ENCODE measurements around the gene STAC3.

The STAC3 gene

GRCh38 chr12:57219205-57219992 is 31.6 kb downstream of the STAC3 start:
- H3K4me1 ChIP-seq, result peaks cover 7% of the 10 kb centered on the region
- DNase-seq (ENCODE audit: low spot score in 2 of 2), result no peak
- no peaks in the 10 kb centered on the region for H3K9me3 ChIP-seq
- H3K27me3 ChIP-seq (ENCODE audit: low read depth), result peaks cover 11% of the 10 kb centered on the region
- in situ Hi-C loops (cut with MboI; ENCODE audit: low sequenced_read_pairs), result no loop called here
- no peak overlapping the region for H3K4me3 ChIP-seq
- H3K36me3 ChIP-seq (replicated peaks), result no peaks in the 10 kb centered on the region

DNA sequence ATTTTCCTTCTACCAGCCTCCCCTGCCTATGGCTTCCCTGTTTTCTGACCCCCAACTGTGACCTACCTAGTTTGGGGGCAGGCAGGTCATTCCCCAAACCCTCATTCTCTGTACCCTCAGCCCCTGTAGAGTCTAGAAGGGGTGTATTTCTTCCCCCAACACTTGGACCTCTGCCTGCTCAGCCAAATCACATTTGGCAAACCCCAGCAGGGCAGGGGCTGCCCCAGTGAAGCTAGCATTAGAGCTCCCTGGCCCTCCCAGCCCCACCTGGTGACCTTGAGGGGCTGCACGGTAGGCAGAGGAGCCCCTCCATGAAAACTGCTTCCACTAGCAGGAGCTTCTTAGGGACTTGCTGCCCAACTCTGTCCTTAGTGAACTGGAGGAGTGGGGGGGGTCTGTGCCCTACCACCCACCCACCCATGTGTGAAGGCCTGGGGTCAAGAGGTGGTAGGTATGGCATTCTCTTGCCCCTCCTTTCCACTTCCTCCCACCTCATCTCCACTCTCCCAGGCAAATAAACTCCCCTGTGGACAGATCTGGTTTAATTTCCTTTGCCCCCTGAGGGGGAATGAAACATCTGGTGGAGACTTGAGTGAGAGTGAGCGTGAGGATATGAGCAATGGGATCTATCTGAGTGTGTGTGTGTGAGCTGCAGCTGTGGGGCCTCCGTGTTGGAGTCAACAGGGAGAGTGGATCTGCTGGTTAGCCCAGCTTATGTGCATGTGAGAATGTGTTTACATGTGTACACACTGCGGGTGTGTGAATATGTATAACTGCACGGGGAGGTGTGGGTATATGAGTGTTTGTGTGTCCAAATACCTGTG is 32.7 kb downstream of the STAC3 start:
- Histone ChIP-seq H3K4me3 (no peak overlapping the region), H3K9me3 (no peaks in the 10 kb centered on the region), H3K4me1 (peaks cover 14% of the 10 kb centered on the region), H3K36me3 (replicated peaks) (no peaks in the 10 kb centered on the region), H3K27me3 (ENCODE audit: low read depth) (peaks cover 11% of the 10 kb centered on the region)
- in situ Hi-C loops (cut with MboI; ENCODE audit: low sequenced_read_pairs), result no loop called here
- no peak for DNase-seq (ENCODE audit: low spot score in 2 of 2)

GRCh38 chr12:57216921-57217879 is 33.8 kb downstream of the STAC3 start:
- peaks cover 11% of the 10 kb centered on the region for H3K27me3 ChIP-seq (ENCODE audit: low read depth)
- DNase-seq (ENCODE audit: low spot score in 2 of 2), result peak in 1 of 2 experiments; percentile 48
- in situ Hi-C loops (cut with MboI; ENCODE audit: low sequenced_read_pairs), result no loop called here
- peak overlapping the region; percentile 53 for H3K4me3 ChIP-seq
- peaks cover 4% of the 10 kb centered on the region; the same call in 1 of the 2 replicates for H3K36me3 ChIP-seq (replicated peaks)
- H3K4me1 ChIP-seq, result peaks cover 14% of the 10 kb centered on the region
- no peaks in the 10 kb centered on the region for H3K9me3 ChIP-seq

DNA sequence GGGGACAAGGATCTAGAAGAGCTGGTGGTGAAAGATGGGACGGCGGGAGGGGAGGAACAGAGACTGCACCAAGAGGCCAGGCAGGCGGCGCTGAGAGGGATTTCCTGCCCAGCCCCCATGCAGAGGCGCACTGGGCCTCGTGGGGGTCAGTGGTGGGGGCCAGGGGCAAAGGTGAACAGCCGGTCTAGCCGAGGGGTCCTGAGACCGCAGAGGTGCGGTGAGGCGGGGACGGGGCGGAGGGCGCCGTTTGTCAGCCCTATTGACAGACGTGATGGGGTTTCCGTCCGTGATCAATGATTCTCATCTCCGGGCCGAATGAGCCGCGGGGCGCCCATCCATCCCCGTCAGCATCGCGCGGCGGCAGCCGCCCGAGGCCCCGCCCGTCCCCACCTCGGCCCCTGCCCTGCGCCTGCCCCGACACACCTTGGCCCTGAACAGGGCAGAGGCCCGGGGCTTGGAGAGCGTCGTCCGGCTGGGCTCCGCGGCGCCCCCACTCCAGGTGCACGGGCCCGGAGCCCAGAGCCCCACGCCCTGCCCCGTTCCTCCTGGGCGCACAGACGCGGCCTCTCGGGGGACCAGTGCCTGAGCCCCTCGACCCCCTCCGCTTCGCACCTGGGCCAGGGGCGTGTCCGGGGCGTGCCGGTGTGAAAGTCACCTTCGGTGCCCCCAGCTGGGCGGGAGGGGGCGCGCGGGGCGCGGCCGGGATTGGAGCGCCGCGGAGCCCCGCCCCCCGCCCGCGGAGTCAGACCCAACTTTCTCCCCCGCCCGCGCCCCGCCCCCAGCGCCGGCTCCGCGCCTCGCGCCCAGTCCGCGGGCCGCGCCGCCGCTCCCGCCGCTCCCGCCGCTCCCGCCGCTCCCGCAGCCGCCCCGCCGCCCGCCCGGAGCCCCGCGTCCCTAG is 34.7 kb downstream of the STAC3 start, which contains the start of gene NXPH4:
NXPH4 (plus strand) TSS at position 781 of the 898 bp plus-strand sequence. CDS start 176 bp downstream, outside the sequence.
- peak in 1 of 2 experiments; percentile 82 for DNase-seq (ENCODE audit: low spot score in 2 of 2)
- in situ Hi-C loops (cut with MboI; ENCODE audit: low sequenced_read_pairs), result no loop called here
- peak within 1 kb of the TSS; percentile 53 for H3K4me3 ChIP-seq
- H3K9me3 ChIP-seq, result no peaks in the 10 kb centered on the region
- peaks cover 11% of the 10 kb centered on the region for H3K27me3 ChIP-seq (ENCODE audit: low read depth)
- H3K4me1 ChIP-seq, result peaks cover 14% of the 10 kb centered on the region
- H3K36me3 ChIP-seq (replicated peaks), result peaks cover 4% of the 10 kb centered on the region; the same call in 1 of the 2 replicates

GRCh38 chr12:57215668-57216013 is 35.3 kb downstream of the STAC3 start:
- peaks cover 11% of the 10 kb centered on the region for H3K27me3 ChIP-seq (ENCODE audit: low read depth)
- no peaks in the 10 kb centered on the region for H3K9me3 ChIP-seq
- H3K36me3 ChIP-seq (replicated peaks), result peaks cover 4% of the 10 kb centered on the region; the same call in 1 of the 2 replicates
- H3K4me1 ChIP-seq, result peaks cover 14% of the 10 kb centered on the region
- in situ Hi-C loops (cut with MboI; ENCODE audit: low sequenced_read_pairs), result no loop called here
- no peak overlapping the region for H3K4me3 ChIP-seq
- no peak for DNase-seq (ENCODE audit: low spot score in 2 of 2)

DNA sequence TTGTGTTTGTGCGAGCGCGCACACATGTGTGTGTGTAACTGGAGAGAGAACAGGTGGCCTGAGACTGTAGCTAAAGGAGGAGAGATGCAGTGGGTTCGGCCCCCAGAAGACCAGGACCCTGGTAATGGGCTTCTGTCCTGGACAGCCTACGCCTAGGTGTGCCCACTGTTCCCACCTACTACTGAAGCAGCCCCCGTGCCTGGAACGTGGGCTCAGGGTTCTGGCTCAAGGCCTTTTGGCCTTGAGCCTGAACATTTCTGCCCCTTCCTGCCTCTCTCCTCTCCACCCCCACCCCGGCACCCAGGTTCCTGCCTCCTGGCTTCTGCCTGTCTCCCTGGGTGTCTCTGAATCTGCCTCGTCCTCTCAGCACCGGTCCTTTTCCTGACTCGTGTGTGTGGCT is 35.9 kb downstream of the STAC3 start:
- in situ Hi-C loops (cut with MboI; ENCODE audit: low sequenced_read_pairs), result no loop called here
- H3K27me3 ChIP-seq (ENCODE audit: low read depth), result peaks cover 11% of the 10 kb centered on the region
- peaks cover 4% of the 10 kb centered on the region; the same call in 1 of the 2 replicates for H3K36me3 ChIP-seq (replicated peaks)
- H3K4me3 ChIP-seq, result no peak overlapping the region
- H3K4me1 ChIP-seq, result peaks cover 14% of the 10 kb centered on the region
- no peaks in the 10 kb centered on the region for H3K9me3 ChIP-seq
- DNase-seq (ENCODE audit: low spot score in 2 of 2), result no peak

DNA sequence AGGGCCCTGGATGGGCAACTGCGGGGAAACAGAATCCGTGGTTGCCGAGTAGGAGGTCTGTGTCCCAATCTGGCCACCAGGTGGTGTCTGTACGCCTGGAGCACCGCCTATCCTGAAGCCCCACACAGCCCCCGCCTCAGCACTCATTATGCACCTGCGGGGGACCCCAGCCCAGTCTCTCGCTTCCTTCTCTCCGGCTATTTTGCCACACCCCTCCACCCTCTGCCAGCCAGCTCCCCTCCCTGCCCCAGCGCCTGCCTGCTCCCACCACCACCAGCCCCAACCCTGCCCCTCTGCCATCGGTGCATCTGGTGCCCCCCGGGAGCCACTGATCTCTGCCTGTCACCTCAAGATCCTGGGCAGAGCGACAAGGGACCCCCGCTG is 36.6 kb downstream of the STAC3 start:
- H3K27me3 ChIP-seq (ENCODE audit: low read depth), result peaks cover 11% of the 10 kb centered on the region
- H3K4me1 ChIP-seq, result peaks cover 14% of the 10 kb centered on the region

DNA sequence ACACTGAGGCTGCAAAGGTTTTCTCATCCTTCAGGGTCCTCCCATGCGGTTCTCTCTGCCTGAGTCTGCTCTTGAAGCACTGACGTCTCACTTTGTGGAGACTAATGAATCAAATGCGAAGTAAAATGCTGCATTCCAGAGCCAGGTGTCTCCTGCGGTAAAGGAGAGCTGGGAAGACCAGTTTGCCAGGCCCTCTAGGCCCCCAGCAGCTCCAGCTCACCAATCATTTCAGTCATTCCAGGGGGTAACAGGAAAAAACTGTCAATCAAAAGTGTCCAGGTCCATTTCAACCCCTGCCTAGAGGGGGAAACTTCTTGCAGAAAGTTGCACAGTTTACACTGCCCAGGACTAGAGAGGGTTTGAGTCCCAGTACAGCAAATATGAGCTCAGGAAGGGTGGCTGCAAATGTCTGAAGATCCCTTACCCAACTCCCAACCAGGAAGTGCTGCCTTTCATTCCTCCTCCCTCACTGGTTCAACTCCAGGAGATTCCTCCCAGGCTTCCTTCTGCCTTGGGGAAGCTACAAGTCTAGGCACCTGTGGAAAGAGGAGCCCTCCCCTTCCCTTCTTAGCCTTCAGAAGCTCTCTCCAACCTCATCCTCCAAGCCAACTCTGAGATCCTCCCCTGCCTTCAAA is 37.1 kb downstream of the STAC3 start:
- peaks cover 4% of the 10 kb centered on the region; the same call in 1 of the 2 replicates for H3K36me3 ChIP-seq (replicated peaks)
- no peaks in the 10 kb centered on the region for H3K9me3 ChIP-seq
- H3K4me3 ChIP-seq, result no peak overlapping the region
- H3K27me3 ChIP-seq (ENCODE audit: low read depth), result peaks cover 11% of the 10 kb centered on the region
- DNase-seq (ENCODE audit: low spot score in 2 of 2), result no peak
- in situ Hi-C loops (cut with MboI; ENCODE audit: low sequenced_read_pairs), result no loop called here
- peaks cover 14% of the 10 kb centered on the region for H3K4me1 ChIP-seq

More for the DNA sequence above, 36.6 kb downstream of the STAC3 start:
- H3K9me3 ChIP-seq, result no peaks in the 10 kb centered on the region
- H3K4me3 ChIP-seq, result no peak overlapping the region
- H3K36me3 ChIP-seq (replicated peaks), result peaks cover 4% of the 10 kb centered on the region; the same call in 1 of the 2 replicates
- peak; percentile 66 to 84 for DNase-seq (ENCODE audit: low spot score in 2 of 2)
- in situ Hi-C loops (cut with MboI; ENCODE audit: low sequenced_read_pairs), result no loop called here

- in situ Hi-C loops (cut with MboI; ENCODE audit: low sequenced_read_pairs), result no loop called here
- H3K4me3 ChIP-seq, result no peak overlapping the region
- peak; percentile 61 to 90 for DNase-seq (ENCODE audit: low spot score in 2 of 2)
- no peaks in the 10 kb centered on the region for H3K9me3 ChIP-seq
- peaks cover 4% of the 10 kb centered on the region; the same call in 1 of the 2 replicates for H3K36me3 ChIP-seq (replicated peaks)
- H3K27me3 ChIP-seq (ENCODE audit: low read depth), result peaks cover 11% of the 10 kb centered on the region
- H3K4me1 ChIP-seq, result peaks cover 14% of the 10 kb centered on the region
Measured at GRCh38 chr12:57213058-57213715, 37.8 kb downstream of the STAC3 start.

GRCh38 chr12:57212701-57213057 is 38.3 kb downstream of the STAC3 start:
- Histone ChIP-seq H3K9me3 (no peaks in the 10 kb centered on the region), H3K36me3 (replicated peaks) (peaks cover 4% of the 10 kb centered on the region; the same call in 1 of the 2 replicates), H3K27me3 (ENCODE audit: low read depth) (peaks cover 11% of the 10 kb centered on the region), H3K4me1 (peaks cover 12% of the 10 kb centered on the region), H3K4me3 (no peak overlapping the region)
- in situ Hi-C loops (cut with MboI; ENCODE audit: low sequenced_read_pairs), result no loop called here
- DNase-seq (ENCODE audit: low spot score in 2 of 2), result no peak

DNA sequence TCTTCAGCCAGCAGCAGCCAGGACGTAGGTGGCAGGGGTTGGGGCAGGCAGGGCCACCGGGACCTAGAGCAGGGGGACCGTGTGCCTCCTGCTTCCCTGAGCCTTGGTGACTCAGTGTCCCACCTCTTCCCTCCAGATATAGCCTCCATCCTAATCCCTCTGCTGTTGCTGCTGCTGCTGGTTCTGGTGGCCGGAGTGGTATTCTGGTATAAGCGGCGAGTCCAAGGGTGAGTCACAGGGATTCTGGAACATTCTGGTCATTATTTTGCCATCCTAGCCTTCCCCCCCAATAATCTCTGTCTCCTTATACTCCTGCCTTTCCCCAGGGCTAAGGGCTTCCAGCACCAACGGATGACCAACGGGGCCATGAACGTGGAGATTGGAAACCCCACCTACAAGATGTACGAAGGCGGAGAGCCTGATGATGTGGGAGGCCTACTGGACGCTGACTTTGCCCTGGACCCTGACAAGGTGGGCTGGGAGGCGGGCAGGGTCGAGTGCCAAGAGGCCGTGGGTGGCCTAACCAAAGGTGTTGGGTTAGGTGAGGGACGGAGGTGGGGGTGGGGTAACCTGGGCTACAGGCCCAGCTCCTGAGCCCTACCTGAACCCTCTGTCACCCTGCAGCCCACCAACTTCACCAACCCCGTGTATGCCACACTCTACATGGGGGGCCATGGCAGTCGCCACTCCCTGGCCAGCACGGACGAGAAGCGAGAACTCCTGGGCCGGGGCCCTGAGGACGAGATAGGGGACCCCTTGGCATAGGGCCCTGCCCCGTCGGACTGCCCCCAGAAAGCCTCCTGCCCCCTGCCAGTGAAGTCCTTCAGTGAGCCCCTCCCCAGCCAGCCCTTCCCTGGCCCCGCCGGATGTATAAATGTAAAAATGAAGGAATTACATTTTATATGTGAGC is 38.9 kb downstream of the STAC3 start:
- no peak overlapping the region for H3K4me3 ChIP-seq
- in situ Hi-C loops (cut with MboI; ENCODE audit: low sequenced_read_pairs), result no loop called here
- peaks cover 11% of the 10 kb centered on the region for H3K27me3 ChIP-seq (ENCODE audit: low read depth)
- H3K9me3 ChIP-seq, result no peaks in the 10 kb centered on the region
- H3K4me1 ChIP-seq, result peaks cover 6% of the 10 kb centered on the region
- peaks cover 4% of the 10 kb centered on the region; the same call in 1 of the 2 replicates for H3K36me3 ChIP-seq (replicated peaks)
- no peak for DNase-seq (ENCODE audit: low spot score in 2 of 2)
